ENCODE data around the gene CRYGN.

CRYGN gene

GRCh38 chr7:151459726-151460473, 20.0 kb upstream of the CRYGN start:
- DNase-seq: no peak

GRCh38 chr7:151457534-151457933, 17.6 kb upstream of the CRYGN start:
- no peak for DNase-seq

- DNase-seq: no peak
Measured at GRCh38 chr7:151456782-151457181, 16.8 kb upstream of the CRYGN start.

GRCh38 chr7:151456276-151456675, 16.3 kb upstream of the CRYGN start:
- DNase-seq: no peak

- DNase-seq: no peak
Measured at GRCh38 chr7:151455690-151456089, 15.7 kb upstream of the CRYGN start.

GRCh38 chr7:151454932-151455530, 15.1 kb upstream of the CRYGN start:
- no peak for DNase-seq

- DNase-seq: no peak
Measured at GRCh38 chr7:151454305-151454704, 14.4 kb upstream of the CRYGN start.

- no peak for DNase-seq
Measured at GRCh38 chr7:151453326-151453791, 13.4 kb upstream of the CRYGN start.

DNA sequence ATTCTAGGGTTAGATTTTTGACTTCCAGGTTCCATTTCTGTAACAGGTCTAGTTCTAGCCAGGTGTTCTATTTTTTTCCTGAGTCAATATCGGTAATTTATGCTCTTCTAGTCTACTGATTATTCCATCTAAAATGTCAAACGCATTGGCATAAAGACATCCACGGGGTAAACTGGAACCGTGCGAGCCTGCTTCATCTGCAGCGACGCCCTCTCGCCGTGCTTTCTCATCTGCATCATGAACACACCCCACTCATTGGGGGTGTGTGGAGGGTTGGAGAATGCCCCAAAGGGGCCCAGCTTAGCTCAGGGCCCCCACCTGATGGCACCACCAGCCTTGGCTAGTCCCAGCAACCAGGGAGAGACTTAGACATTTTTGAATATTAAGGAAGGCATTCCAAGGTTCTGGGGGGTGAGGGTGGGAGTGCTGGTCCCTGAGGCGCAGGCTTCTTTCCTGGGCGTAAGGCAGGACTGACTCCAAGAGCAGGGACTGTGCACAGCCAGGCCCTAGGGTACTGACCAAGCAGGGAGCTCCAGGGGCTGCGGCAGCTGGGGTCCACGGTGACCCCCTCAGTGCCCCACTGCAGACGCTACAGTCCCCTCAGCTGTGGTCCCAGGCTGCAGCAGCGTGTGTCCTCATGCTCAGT, 12.9 kb upstream of the CRYGN start:
- DNase-seq: no peak

- no peak for DNase-seq
Measured at GRCh38 chr7:151451626-151452571, 12.0 kb upstream of the CRYGN start.

DNA sequence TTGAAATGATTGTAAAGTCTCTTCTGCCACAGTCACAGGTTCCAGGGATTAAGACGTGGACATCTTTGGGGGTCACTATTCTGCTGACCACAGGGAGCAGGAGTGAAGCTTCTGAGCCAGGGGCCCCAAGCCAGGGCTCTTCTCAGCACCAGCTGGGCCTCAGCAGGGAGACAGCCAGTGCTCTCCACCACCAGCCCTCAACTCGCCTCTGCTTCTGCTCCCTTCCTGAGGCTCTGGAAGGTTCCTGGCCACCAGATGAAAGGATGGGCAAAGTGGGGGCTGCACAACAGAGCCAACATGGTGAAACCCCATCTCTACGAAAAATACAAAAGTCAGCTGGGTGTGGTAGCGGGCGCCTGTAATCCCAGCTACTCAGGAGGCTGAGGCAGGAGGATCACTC, 11.2 kb upstream of the CRYGN start:
- no peak for DNase-seq

DNA sequence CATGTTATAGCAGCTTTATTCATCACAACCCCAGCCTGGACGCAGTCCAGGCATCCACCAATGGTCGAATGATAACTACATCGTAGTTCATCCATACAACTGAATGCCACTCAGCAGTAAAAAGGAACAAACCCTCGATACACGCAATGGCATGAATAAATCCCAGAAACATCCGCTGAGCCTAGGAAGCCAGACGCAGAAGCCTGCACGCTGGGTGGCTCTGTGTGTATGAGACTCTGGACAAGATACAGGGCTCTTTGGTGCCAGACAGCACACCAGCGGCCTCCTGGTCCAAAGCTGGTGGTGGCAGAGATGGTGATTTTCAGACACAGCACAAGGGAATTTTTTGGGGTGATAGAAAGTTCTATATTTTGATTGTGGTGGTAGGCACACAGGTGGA, 10.0 kb upstream of the CRYGN start:
- no peak for DNase-seq

DNA sequence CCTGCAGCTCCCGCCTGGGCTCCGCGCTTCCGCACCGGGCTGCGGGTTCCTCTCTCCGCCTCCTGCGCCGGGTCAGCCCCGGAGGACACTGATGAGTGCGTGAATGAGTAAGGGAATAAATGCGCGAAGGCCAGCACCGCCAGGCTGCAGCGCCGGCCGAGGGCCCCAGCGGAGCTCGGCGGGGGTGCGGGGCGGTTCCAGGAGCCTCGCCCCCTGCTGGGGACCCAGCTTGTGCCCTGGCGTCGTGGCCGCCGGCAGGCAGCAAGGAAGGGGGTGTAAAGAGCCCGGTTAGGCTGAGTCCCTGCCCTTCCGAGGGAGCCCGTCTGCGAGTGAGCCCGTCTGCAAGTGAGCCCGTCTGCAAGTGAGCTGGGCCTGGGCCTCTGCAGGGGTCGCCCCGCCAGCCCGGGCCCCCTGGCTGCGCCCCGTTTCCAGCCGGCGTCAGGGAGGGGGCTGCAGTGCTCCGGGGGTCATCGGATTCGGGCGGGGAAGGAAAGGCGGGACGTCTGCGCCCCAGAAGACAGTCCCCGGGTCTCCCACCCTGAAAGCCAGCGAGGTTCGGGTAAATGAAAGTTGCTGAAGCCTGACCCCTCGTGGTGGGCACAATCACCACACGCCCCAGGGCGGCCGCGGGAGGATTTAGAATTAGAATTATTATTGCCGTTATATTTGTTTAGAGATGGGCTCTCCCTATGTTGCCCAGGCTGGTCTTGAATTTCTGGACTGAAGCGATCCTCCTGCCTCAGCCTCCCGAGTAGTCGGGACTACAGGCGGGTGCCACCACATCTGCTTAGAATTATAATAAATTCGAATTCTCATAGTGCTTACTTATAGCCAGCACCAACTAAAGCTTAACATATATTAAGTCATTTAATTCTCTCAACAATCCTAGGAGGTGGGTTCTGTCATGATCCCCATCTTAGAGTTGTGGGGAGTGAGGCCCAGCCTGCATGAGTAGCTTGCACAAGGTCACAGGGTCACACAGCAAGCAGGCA, 8.6 kb upstream of the CRYGN start:
- peak; percentile 51 for DNase-seq

- DNase-seq: no peak
Measured at GRCh38 chr7:151447901-151448260, 7.9 kb upstream of the CRYGN start.

- no peak for DNase-seq
Measured at GRCh38 chr7:151447312-151447711, 7.4 kb upstream of the CRYGN start.

DNA sequence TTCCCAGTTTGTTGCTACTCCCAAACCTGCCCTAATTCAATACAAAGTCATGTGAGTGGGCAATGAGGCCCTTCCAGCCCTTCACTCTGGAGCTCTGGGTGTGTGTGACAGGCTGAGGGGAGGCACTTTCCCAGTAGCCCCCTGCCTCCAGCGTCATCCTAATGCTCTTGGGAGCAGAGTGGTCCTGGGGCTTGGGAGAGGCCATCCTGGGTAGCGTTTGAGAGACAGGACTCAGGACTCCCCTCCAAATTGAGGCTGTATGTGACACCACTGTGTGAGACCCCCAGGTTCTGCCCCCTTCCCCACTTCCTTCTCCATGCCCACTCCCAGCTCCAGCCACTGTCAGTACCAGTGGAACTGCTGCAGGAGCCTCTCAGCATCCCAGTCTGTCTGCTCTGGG, 6.5 kb upstream of the CRYGN start:
- no peak for DNase-seq

DNA sequence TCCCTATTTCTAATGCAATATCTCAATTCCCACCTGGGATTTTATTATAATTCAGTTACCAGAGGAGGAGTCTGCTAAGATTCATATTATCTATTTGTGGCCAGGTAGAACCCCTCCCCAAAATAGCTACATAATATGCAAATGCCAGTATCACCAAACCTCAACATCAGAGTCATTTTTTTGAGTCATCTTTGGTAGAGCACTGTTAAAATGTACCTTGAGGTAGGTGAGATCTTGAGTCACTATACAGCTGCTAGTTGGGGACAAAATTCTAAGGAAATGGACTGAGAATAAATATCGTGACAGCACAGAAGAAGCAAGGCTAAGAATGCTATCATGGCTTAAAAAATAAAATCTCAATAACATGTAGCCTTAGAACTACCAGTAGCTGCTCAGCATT, 4.7 kb upstream of the CRYGN start:
- no peak for DNase-seq

DNA sequence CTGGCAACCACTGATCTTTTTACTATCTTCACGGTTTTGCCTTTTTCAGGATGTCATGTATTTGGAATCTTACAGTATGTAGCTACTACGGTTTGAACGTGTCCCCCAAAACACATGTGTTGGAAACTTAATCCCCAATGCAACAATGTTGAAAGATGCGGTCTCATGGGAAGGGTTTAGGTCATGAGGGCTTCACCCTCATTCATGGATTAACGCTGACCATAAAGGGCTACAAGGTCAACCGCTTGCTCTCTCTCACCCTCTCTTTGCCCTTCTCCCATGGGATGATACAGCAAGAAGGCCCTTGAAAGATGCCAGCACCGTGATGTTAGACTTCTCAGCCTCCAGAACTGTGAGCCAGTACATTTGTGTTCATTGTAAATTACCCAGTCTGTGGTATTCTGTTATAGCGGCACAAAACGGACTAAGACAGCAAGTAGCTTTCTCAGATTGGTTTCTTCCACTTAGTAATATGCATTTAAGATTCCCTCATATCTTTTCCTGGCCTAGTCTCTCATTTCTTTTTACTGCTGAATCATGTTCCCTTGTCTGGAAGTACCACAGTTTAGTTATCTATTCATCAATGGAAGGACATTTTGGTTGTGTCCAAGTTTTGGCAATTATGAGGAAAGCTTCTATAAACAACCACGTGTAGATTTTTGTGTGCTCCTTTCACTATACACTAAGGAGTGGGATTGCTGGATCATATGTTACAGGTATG, 3.0 kb upstream of the CRYGN start:
- DNase-seq: no peak

DNA sequence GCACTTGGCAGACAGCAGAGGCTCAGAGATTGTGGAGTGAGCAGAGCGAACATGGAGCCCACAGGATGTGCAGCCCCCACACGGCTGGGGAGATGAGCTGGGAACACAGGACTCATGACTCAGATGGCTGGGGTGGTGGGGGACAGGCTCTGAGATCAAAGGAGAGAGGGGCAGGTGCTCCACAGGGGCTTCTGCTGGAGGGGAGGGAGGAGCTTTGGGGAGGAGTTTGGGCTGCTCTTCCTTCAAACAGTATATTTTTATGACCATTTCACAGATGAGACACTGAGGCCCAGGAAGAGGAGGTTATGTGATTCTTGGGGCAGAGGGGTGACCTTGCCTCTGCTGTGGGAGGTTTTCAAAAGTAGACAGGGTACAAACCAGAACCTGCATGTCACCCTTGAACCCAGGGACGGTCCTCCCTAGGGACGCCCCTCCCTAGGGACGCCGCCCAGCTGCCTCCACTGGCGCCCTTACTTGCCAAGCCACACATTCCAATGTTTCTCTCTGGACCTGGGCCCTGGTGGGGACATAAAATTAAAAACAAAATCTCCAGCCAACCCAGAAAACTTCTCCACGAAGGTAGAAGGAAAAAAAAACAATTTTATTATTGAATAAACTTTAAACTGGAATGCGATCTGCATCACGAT, 981 bp upstream of the CRYGN start:
- DNase-seq: no peak

DNA sequence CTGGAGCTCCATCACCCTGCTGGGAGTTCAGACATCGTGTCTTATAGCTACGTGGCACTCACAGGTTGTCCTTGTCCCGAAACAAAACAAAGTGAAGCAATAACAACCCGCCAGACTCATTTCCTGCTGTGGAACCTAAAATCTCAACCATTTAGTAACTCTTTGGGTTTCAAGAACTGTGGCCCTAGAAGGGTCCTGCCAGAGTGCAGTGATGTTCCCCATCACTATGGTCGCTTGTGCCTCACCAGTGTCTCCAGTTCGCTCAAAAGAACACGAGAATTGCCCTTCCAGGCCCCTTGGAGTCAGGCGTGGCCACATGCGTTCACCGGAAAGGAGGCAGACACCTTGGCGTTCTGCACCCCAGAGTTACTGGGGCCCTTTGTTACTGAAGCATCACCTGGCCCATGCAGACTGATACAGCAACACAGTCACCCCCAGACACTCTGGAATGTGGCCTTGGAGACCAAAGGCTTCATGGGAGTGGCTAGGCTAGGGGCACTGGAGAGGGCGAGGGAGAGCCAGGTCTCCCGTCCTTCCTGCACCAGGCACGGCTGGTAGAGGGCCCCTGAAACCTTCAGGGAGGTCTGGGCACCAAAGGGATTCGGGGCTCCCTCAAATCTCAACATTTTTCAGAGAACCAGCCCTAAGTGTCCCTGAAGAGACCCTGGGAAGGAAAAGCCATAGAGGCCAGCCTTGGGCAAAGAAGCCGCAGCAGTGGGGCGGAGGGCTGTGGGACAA, 908 bp downstream of the CRYGN start:
- DNase-seq: no peak
